ENCODE results near the gene OPN1MW. TPM values are rescaled to one million over a fixed set of nuclear protein-coding genes. Genes with fewer than 3 reads are reported as not detected.
A peak's percentile ranks its signal among the peaks of the same experiment; 100 is the strongest.
"Not testable (repeated sequence)": the region's sequence is repeated elsewhere in the genome, so short reads cannot be mapped to it uniquely, and the experiment has no call there.

Gene OPN1MW
- not detected for total RNA-seq

DNA sequence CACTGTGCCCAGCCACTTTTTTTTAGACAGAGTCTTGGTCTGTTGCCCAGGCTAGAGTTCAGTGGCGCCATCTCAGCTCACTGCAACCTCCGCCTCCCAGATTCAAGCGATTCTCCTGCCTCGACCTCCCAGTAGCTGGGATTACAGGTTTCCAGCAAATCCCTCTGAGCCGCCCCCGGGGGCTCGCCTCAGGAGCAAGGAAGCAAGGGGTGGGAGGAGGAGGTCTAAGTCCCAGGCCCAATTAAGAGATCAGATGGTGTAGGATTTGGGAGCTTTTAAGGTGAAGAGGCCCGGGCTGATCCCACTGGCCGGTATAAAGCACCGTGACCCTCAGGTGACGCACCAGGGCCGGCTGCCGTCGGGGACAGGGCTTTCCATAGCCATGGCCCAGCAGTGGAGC, at the start of gene OPN1MW:
Gene OPN1MW, plus strand, starts transcription at position 301 of the 400 bp plus-strand sequence. Its CDS starts 82 bp downstream, at position 383.
- H3K27me3 ChIP-seq; H3K4me3 ChIP-seq; intact Hi-C loops (cut with DNase I; ENCODE audit: low total_unique reads); DNase-seq (ENCODE audit: low spot score in 2 of 2); H3K27ac ChIP-seq; H3K9me3 ChIP-seq; H3K4me1 ChIP-seq; H3K36me3 ChIP-seq: not testable (repeated sequence)

GRCh38 chrX:154135458-154136229, 46.8 kb upstream of the OPN1MW start:
- Histone ChIP-seq H3K4me3 (no peak overlapping the region), H3K27me3 (peaks cover 0 to 32% of the 10 kb centered on the region in 2 donors), H3K27ac (no peak overlapping the region), H3K4me1 (no peaks in the 10 kb centered on the region), H3K9me3 (no peaks in the 10 kb centered on the region), H3K36me3 (no peaks in the 10 kb centered on the region)
- intact Hi-C loops (cut with DNase I; ENCODE audit: low total_unique reads) = no loop called here
- no peak for DNase-seq (ENCODE audit: low spot score in 2 of 2)
- TF ChIP-seq POLR2AphosphoS5 (IDR thresholded peaks at IDR 0.05) (no peak), POLR2A (IDR thresholded peaks at IDR 0.05) (no peak)
- TF ChIP-seq, protein P1, sequence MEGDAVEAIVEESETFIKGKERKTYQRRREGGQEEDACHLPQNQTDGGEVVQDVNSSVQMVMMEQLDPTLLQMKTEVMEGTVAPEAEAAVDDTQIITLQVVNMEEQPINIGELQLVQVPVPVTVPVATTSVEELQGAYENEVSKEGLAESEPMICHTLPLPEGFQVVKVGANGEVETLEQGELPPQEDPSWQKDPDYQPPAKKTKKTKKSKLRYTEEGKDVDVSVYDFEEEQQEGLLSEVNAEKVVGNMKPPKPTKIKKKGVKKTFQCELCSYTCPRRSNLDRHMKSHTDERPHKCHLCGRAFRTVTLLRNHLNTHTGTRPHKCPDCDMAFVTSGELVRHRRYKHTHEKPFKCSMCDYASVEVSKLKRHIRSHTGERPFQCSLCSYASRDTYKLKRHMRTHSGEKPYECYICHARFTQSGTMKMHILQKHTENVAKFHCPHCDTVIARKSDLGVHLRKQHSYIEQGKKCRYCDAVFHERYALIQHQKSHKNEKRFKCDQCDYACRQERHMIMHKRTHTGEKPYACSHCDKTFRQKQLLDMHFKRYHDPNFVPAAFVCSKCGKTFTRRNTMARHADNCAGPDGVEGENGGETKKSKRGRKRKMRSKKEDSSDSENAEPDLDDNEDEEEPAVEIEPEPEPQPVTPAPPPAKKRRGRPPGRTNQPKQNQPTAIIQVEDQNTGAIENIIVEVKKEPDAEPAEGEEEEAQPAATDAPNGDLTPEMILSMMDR (IDR thresholded peaks at IDR 0.05) = no peak

- Histone ChIP-seq H3K4me1 (no peaks in the 10 kb centered on the region), H3K27me3 (peaks cover 0 to 28% of the 10 kb centered on the region in 2 donors), H3K9me3 (no peaks in the 10 kb centered on the region), H3K27ac (peak overlapping the region in 1 of 2 donors; percentile 40), H3K4me3 (peak overlapping the region in 2 of 3 donors; percentile 40 to 51), H3K36me3 (no peaks in the 10 kb centered on the region)
- peak; percentile 42 to 53 for DNase-seq (ENCODE audit: low spot score in 2 of 2)
- TF ChIP-seq POLR2A (IDR thresholded peaks at IDR 0.05) (no peak), POLR2AphosphoS5 (IDR thresholded peaks at IDR 0.05) (peak in 1 of 3 donors; percentile 44)
- TF ChIP-seq, protein P1 (IDR thresholded peaks at IDR 0.05) = peak in 2 of 3 donors; percentile 39 to 58
- intact Hi-C loops (cut with DNase I; ENCODE audit: low total_unique reads) = no loop called here
These were observed 45.7 kb upstream of the OPN1MW start for GRCh38 chrX:154136627-154137161.

GRCh38 chrX:154138857-154139256, 43.5 kb upstream of the OPN1MW start:
- no peak overlapping the region for H3K4me3 ChIP-seq
- no peaks in the 10 kb centered on the region for H3K4me1 ChIP-seq
- H3K9me3 ChIP-seq = no peaks in the 10 kb centered on the region
- DNase-seq (ENCODE audit: low spot score in 2 of 2) = no peak
- TF ChIP-seq POLR2AphosphoS5 (IDR thresholded peaks at IDR 0.05) (no peak), POLR2A (IDR thresholded peaks at IDR 0.05) (no peak)
- TF ChIP-seq, protein P1 (IDR thresholded peaks at IDR 0.05) = no peak
- H3K27me3 ChIP-seq = peaks cover 0 to 38% of the 10 kb centered on the region in 2 donors
- intact Hi-C loops (cut with DNase I; ENCODE audit: low total_unique reads) = no loop called here
- H3K27ac ChIP-seq = no peak overlapping the region
- H3K36me3 ChIP-seq = no peaks in the 10 kb centered on the region

- H3K4me1 ChIP-seq = no peaks in the 10 kb centered on the region
- intact Hi-C loops (cut with DNase I; ENCODE audit: low total_unique reads) = no loop called here
- no peak for DNase-seq (ENCODE audit: low spot score in 2 of 2)
These were observed 42.2 kb upstream of the OPN1MW start for GRCh38 chrX:154140206-154140605.

More at GRCh38 chrX:154140206-154140605, 42.2 kb upstream of the OPN1MW start:
- Histone ChIP-seq H3K4me3 (no peak overlapping the region), H3K9me3 (no peaks in the 10 kb centered on the region), H3K27me3 (peaks cover 0 to 33% of the 10 kb centered on the region in 2 donors), H3K27ac (no peak overlapping the region), H3K36me3 (no peaks in the 10 kb centered on the region)
- TF ChIP-seq POLR2A (IDR thresholded peaks at IDR 0.05) = no peak
- no peak for TF ChIP-seq POLR2AphosphoS5 (IDR thresholded peaks at IDR 0.05)
- TF ChIP-seq, protein P1 (IDR thresholded peaks at IDR 0.05) = no peak
